Testis (tissue), 3 donors: Measurements from ENCODE around the gene FIBCD1. TPM values are rescaled to one million over a fixed set of nuclear protein-coding genes. Genes with fewer than 3 reads are reported as not detected.

Source experiments
- DNase-seq: peaks from one replicate; pipeline ENCODE4 v3.0.0-alpha.2; 2019
- H3K27ac ChIP-seq, 2 donors: fragments of 200-600 bp; sonication (generic); one replicate each; pipeline ENCODE4 v1.5.1; 2019
- H3K27me3 ChIP-seq: fragments of 200-600 bp; sonication (generic); one replicate; pipeline ENCODE4 v1.5.1; 2019
- H3K36me3 ChIP-seq: fragments of 200-600 bp; sonication (generic); one replicate; pipeline ENCODE4 v1.5.1; 2017; ENCODE audit warnings: low read depth; ENCODE audit errors: missing control alignments
- H3K4me1 ChIP-seq: fragments of 200-600 bp; sonication (generic); one replicate; pipeline ENCODE4 v1.5.1; 2019
- H3K4me3 ChIP-seq, 2 donors: fragments of 200-600 bp; sonication (generic); one replicate each; pipeline ENCODE4 v1.5.1; 2017 to 2019
- H3K9me3 ChIP-seq: fragments of 200-600 bp; sonication (generic); one replicate; pipeline ENCODE4 v1.5.1; 2017
- POLR2A ChIP-seq: fragments of 450-650 bp; IDR thresholded peaks from one replicate; pipeline ENCODE4 v1.6.1; 2017; ENCODE audit warnings: antibody characterized with exemption, mild to moderate bottlenecking, moderate library complexity
- WGBS, 2 donors: methylation state at CpG; one replicate each; pipeline ENCODE4 v1.1.5; 2018; 5-methylcytosine and 5-hydroxymethylcytosine counted together
- intact Hi-C: fragments of 100-400 bp; cut with DNase I; formaldehyde crosslinking; loops from one replicate; pipeline ENCODE4 v1.15.1; 2023; ENCODE audit warnings: low total_unique reads
- polyA plus RNA-seq: library from polyadenylated mRNA; stranded (reverse); fragments of 350-450 nt; fragmentation: Illumina TruSeq; extraction: RNeasy Lipid Tissue Mini Kit (QIAGEN cat#74804); gene quantifications from one replicate; pipeline ENCODE4 v1.2.3, GENCODE V29; 2014; ENCODE audit warnings: low read depth, low replicate concordance; ENCODE audit not compliant: insufficient read depth
- total RNA-seq, 2 donors: library from RNA; depleted of rRNA; stranded (reverse); fragments of >200 nt; gene quantifications; one replicate each; pipeline ENCODE4 v1.2.3, GENCODE V29; 2016
- TF ChIP-seq, protein P1 (sequence below), 3 experiments: fragments of 450-650 bp in 2 of 3; fragments of 200-600 bp in 1 of 3; sonication (generic) in 1 of 3; IDR thresholded peaks; one replicate each; pipeline ENCODE4 v1.5.1; 2016 to 2019; ENCODE audit warnings: antibody characterized with exemption in 3 of 3, mild to moderate bottlenecking in 2 of 3, moderate library complexity in 1 of 3

FIBCD1 gene
- total and polyA plus RNA-seq, 3 donors from 2014 or later: 20.8 to 33.5 (median 29.1) TPM

DNA sequence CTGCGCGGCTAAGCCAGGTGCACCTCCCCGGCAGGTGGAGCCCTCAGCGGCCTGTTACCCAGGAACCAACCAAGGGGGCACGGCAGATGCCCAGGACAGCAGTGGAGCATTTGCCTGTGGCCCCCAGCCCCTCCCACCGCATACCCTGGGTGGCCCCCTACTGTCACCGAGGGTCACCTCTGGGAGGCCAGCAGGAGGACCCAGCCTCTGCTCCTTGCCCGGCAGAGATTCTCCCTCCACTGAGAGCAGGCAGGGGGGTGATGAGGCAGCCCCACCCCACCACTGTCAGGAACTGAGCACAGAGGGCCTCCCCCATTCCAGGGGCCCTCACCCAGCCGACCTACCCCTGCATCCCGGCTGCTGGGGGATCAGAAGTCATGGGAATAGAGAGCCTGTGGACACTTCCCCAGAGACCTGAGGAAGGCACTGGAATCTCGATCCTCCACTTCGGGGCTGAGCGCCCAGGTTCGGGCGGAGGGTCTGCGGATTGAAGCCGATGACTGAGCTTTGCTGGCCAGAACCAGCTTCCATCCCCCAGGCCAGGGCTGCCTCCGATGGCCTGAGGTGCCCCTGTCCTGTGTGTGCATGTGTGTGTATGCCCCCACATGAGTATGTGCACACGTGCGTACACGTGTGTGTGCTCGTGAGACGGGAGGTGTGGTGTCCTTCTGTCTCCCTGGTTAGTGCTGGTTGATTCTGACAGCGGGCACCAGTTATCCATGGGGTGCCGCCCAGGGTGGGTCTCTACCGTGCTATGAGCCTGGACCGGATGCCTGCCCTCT, 42.6 kb downstream of the FIBCD1 start, which contains the start of gene QRFP:
Gene QRFP, minus strand, starts transcription at position 580 of the 782 bp plus-strand sequence. CDS start 2,974 bp downstream, outside the sequence.
- DNase-seq: no peak
- no peaks in the 10 kb centered on the region for H3K9me3 ChIP-seq
- no peak within 1 kb of the TSS for H3K27ac ChIP-seq
- H3K4me3 ChIP-seq: no peak within 1 kb of the TSS
- peaks cover 36% of the 10 kb centered on the region for H3K4me1 ChIP-seq
- intact Hi-C loops: no loop called here
- TF ChIP-seq, protein P1, sequence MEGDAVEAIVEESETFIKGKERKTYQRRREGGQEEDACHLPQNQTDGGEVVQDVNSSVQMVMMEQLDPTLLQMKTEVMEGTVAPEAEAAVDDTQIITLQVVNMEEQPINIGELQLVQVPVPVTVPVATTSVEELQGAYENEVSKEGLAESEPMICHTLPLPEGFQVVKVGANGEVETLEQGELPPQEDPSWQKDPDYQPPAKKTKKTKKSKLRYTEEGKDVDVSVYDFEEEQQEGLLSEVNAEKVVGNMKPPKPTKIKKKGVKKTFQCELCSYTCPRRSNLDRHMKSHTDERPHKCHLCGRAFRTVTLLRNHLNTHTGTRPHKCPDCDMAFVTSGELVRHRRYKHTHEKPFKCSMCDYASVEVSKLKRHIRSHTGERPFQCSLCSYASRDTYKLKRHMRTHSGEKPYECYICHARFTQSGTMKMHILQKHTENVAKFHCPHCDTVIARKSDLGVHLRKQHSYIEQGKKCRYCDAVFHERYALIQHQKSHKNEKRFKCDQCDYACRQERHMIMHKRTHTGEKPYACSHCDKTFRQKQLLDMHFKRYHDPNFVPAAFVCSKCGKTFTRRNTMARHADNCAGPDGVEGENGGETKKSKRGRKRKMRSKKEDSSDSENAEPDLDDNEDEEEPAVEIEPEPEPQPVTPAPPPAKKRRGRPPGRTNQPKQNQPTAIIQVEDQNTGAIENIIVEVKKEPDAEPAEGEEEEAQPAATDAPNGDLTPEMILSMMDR (IDR thresholded peaks at IDR 0.05): no peak
- no peak for TF ChIP-seq POLR2A
- no peaks in the 10 kb centered on the region for H3K36me3 ChIP-seq
- WGBS, 2 donors: 84 to 88% methylated on average over 14 to 27 of the region's 27 CpGs
- no peaks in the 10 kb centered on the region for H3K27me3 ChIP-seq

DNA sequence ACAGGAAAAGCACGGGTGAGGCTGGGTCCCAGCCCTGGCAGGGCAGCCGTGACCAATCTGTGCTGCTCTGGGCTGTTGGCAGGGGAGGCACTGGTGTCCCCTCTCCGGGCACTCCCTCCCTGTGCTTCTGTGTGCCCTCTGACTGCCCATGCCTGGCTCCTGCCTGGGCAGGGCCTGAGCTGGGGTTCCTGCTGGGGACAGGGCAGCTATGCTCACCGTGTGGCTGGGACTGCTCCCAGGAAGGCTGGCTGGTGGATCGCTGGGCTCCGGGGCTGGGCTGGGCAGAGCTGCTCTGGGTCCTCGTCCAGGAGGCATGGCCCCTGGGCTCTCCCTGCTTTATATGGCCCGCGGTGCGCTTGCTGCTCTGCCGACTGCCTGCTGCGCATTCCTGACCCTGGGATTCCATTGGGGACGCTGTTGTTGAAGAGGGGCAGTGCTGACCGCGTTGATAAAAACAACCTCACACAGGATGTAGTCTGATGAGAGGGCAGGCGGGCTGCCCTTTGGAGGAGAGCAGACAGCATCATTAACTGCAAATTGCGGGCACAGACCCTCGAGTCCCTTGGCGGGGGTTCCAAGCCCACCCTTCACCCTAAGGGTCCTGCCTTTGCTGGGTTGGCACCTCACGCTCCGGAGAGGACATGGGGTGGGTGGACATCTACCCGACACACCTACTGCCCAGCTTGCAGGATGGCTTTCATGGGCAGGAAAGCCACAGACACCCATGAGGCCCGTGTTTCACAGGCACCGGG, 43.4 kb downstream of the FIBCD1 start:
- no peak for DNase-seq
- H3K27ac ChIP-seq: no peak overlapping the region
- H3K27me3 ChIP-seq: no peaks in the 10 kb centered on the region
- no peaks in the 10 kb centered on the region for H3K9me3 ChIP-seq
- TF ChIP-seq POLR2A: no peak
- WGBS, 2 donors: 71 to 77% methylated on average over 7 to 23 of the region's 24 CpGs
- intact Hi-C loops: no loop called here
- peaks cover 42% of the 10 kb centered on the region for H3K4me1 ChIP-seq
- H3K4me3 ChIP-seq: no peak overlapping the region
- no peaks in the 10 kb centered on the region for H3K36me3 ChIP-seq

DNA sequence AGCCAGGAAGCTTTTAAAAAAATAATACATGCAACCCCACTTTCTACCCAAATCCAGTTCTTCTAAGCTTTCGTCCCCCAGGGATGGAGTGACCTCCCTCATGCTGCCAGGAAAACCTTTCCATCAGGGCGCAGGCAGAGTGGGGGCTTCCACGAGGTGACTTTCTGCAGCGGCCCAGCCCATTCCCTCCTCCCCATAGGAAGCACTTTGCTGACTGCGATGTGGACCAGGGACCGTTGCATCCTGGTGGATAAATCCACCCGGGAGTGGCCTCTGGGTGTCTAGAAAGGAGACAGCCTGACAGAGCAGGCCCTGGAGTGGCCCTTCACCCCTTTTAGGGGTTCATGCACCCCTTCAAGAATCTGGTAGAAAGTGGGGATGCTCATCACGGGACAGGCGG, 44.0 kb downstream of the FIBCD1 start:
- intact Hi-C loops: no loop called here
- H3K4me3 ChIP-seq: no peak overlapping the region
- H3K4me1 ChIP-seq: peaks cover 42% of the 10 kb centered on the region
- WGBS, 2 donors: 71 to 83% methylated on average over 5 to 7 of the region's 9 CpGs
- no peak for DNase-seq
- H3K36me3 ChIP-seq: no peaks in the 10 kb centered on the region
- H3K27me3 ChIP-seq: no peaks in the 10 kb centered on the region
- H3K9me3 ChIP-seq: no peaks in the 10 kb centered on the region
- TF ChIP-seq, protein P1 (IDR thresholded peaks at IDR 0.05): no peak
- TF ChIP-seq POLR2A: no peak
- H3K27ac ChIP-seq: no peak overlapping the region

DNA sequence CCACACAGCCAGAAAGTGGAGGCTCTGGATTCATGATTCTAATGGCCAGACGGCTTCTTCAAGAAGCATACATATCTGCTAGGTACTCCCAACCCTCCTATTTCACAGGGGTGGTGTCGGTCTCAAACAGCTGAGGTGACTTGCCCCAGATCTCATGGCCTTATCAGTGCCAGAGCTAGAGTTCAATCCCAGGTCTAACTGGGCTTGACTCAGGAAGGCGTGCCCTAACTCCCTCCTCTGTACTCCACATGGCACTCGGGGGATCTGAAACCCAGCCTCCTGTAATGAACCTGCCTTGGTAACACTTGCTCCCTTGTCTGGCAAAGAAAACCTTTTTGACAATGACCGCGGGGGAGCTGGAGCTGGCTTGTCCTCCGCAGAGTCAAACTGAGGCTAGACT, 44.5 kb downstream of the FIBCD1 start:
- Histone ChIP-seq H3K4me1 (peaks cover 42% of the 10 kb centered on the region), H3K27ac (peak overlapping the region in 1 of 2 donors; percentile 14), H3K9me3 (no peaks in the 10 kb centered on the region), H3K36me3 (no peaks in the 10 kb centered on the region), H3K4me3 (no peak overlapping the region), H3K27me3 (no peaks in the 10 kb centered on the region)
- DNase-seq: peak; percentile 76
- TF ChIP-seq, protein P1 (IDR thresholded peaks at IDR 0.05): no peak
- TF ChIP-seq POLR2A: no peak
- intact Hi-C loops: no loop called here
- 61 to 91% methylated on average over 7 of the region's 7 CpGs for WGBS, 2 donors

DNA sequence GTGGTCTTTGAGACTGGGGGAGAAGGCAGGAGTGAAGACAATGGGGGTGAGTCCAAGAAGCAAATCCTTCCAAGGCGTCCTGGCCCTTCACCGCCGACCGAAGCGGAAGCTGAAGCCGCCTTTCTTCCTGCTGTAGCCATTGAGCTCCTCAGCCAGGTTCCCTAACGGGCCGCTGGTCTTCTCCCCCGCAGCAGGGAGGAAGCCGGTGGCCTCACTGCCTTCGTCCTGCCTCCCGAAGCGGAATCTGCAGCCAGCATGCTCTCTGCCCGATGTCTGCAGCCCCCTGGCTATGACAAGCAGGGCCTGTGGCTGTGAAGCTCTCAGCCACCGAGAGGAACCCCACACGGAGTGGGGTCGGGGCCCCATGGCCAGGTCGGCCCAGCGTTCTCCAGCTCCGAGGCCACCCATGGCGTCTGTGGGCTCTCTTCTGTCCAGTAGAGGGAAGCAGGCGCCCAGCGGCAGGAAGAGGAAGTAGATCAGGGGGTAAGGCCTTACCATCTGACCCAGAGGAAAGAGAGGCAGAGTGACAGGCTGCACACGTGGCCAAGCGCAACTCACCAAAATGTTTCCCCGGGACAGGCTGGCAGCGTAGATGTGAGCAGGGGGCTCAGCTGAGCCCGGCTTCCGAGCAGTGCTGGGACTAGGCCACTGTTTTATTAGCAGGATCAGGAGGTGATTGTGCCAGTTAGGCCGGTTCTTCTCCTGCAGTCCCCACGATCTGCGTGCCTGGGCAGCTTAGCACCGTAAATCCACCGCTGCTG, 45.5 kb downstream of the FIBCD1 start:
- DNase-seq: peak; percentile 62
- H3K27me3 ChIP-seq: no peaks in the 10 kb centered on the region
- H3K36me3 ChIP-seq: no peaks in the 10 kb centered on the region
- H3K4me3 ChIP-seq: no peak overlapping the region
- intact Hi-C loops: no loop called here
- H3K27ac ChIP-seq: no peak overlapping the region
- H3K4me1 ChIP-seq: peaks cover 37% of the 10 kb centered on the region
- TF ChIP-seq, protein P1 (IDR thresholded peaks at IDR 0.05): peak in 2 of 3 experiments; percentile 14 to 40
- TF ChIP-seq POLR2A: no peak
- no peaks in the 10 kb centered on the region for H3K9me3 ChIP-seq
- 61 to 81% methylated on average over 34 of the region's 34 CpGs for WGBS, 2 donors
